ENCODE results near the gene MICAL3.

The MICAL3 gene

GRCh38 chr22:17867160-17867785, 157.1 kb downstream of the MICAL3 start:
- no peak for DNase-seq (ENCODE audit: low read depth)
- no peak overlapping the region for H3K4me3 ChIP-seq (replicated peaks; ENCODE audit: low read depth, low read length)
- TF ChIP-seq, protein P1, sequence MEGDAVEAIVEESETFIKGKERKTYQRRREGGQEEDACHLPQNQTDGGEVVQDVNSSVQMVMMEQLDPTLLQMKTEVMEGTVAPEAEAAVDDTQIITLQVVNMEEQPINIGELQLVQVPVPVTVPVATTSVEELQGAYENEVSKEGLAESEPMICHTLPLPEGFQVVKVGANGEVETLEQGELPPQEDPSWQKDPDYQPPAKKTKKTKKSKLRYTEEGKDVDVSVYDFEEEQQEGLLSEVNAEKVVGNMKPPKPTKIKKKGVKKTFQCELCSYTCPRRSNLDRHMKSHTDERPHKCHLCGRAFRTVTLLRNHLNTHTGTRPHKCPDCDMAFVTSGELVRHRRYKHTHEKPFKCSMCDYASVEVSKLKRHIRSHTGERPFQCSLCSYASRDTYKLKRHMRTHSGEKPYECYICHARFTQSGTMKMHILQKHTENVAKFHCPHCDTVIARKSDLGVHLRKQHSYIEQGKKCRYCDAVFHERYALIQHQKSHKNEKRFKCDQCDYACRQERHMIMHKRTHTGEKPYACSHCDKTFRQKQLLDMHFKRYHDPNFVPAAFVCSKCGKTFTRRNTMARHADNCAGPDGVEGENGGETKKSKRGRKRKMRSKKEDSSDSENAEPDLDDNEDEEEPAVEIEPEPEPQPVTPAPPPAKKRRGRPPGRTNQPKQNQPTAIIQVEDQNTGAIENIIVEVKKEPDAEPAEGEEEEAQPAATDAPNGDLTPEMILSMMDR (IDR thresholded peaks at IDR 0.05; ENCODE audit: low read length, missing control alignments): no peak

GRCh38 chr22:17866621-17867020, 157.7 kb downstream of the MICAL3 start:
- TF ChIP-seq, protein P1 (IDR thresholded peaks at IDR 0.05; ENCODE audit: low read length, missing control alignments): no peak
- H3K4me3 ChIP-seq (replicated peaks; ENCODE audit: low read depth, low read length): no peak overlapping the region
- no peak for DNase-seq (ENCODE audit: low read depth)

- TF ChIP-seq, protein P1 (IDR thresholded peaks at IDR 0.05; ENCODE audit: low read length, missing control alignments): no peak
- DNase-seq (ENCODE audit: low read depth): no peak
- no peak overlapping the region for H3K4me3 ChIP-seq (replicated peaks; ENCODE audit: low read depth, low read length)
Observed at GRCh38 chr22:17866127-17866526, 158.2 kb downstream of the MICAL3 start.

GRCh38 chr22:17865183-17866055, 158.9 kb downstream of the MICAL3 start:
- TF ChIP-seq, protein P1 (IDR thresholded peaks at IDR 0.05; ENCODE audit: low read length, missing control alignments): no peak
- no peak for DNase-seq (ENCODE audit: low read depth)

GRCh38 chr22:17864398-17865182, 159.8 kb downstream of the MICAL3 start:
- DNase-seq (ENCODE audit: low read depth): no peak
- TF ChIP-seq, protein P1 (IDR thresholded peaks at IDR 0.05; ENCODE audit: low read length, missing control alignments): no peak
- no peak overlapping the region for H3K4me3 ChIP-seq (replicated peaks; ENCODE audit: low read depth, low read length)

More at GRCh38 chr22:17865183-17866055, 158.9 kb downstream of the MICAL3 start:
- no peak overlapping the region for H3K4me3 ChIP-seq (replicated peaks; ENCODE audit: low read depth, low read length)

DNA sequence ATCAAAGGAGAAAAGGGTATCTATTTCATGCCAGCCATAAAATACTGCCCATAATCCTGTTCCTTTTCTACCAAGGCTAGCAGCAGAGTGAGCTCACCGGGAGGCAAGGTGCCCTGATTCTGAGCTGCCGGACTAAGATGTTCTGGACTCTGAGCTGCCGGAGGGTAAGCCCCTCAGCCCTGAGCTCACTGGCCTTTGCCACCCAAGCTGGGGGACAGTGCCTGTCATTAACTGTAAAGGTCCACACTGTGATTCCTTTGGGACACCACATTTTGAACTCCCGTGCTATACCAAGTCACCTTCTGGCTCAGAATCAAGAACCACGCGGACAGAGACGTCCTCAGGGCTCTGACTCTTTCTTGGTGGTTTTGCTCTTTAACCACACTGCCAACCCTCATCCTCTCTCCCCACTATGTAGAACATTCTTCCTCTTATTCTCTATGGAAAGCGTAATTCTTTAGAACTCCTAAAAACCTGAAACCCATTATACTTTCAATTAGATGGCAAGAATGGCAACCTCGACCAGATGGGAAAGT, 161.6 kb downstream of the MICAL3 start:
- H3K4me3 ChIP-seq (replicated peaks; ENCODE audit: low read depth, low read length): no peak overlapping the region
- DNase-seq (ENCODE audit: low read depth): no peak
- TF ChIP-seq, protein P1 (IDR thresholded peaks at IDR 0.05; ENCODE audit: low read length, missing control alignments): no peak

Data from fibroblast of pulmonary artery (primary cell).